GM18526 (cell line): Measurements from ENCODE around the gene SYNJ2.

Experiments used
- POLR2A ChIP-seq: IDR thresholded peaks from 3 replicates; pipeline ENCODE4 v1.6.1; 2011; ENCODE audit not compliant: insufficient read length; ENCODE audit errors: extremely low read depth

Gene SYNJ2

GRCh38 chr6:158085261-158086053 is 103.8 kb downstream of the SYNJ2 start:
- TF ChIP-seq POLR2A: no peak

GRCh38 chr6:158086054-158086503 is 104.4 kb downstream of the SYNJ2 start:
- TF ChIP-seq POLR2A: no peak

- no peak for TF ChIP-seq POLR2A
Measured at GRCh38 chr6:158086504-158087223, 105.0 kb downstream of the SYNJ2 start.

- no peak for TF ChIP-seq POLR2A
Measured at GRCh38 chr6:158087224-158087867, 105.7 kb downstream of the SYNJ2 start.

- TF ChIP-seq POLR2A: no peak
Measured at GRCh38 chr6:158092806-158093205, 111.1 kb downstream of the SYNJ2 start.

- no peak for TF ChIP-seq POLR2A
Measured at GRCh38 chr6:158095031-158095430, 113.4 kb downstream of the SYNJ2 start.

- TF ChIP-seq POLR2A: no peak
Measured at GRCh38 chr6:158095671-158096070, 114.0 kb downstream of the SYNJ2 start.

GRCh38 chr6:158103228-158103627 is 121.6 kb downstream of the SYNJ2 start:
- no peak for TF ChIP-seq POLR2A

- TF ChIP-seq POLR2A: no peak
Measured at GRCh38 chr6:158104696-158105095, 123.0 kb downstream of the SYNJ2 start.

GRCh38 chr6:158109748-158110147 is 128.1 kb downstream of the SYNJ2 start:
- no peak for TF ChIP-seq POLR2A

- no peak for TF ChIP-seq POLR2A
Measured at GRCh38 chr6:158110986-158111385, 129.3 kb downstream of the SYNJ2 start.

GRCh38 chr6:158111987-158112386 is 130.3 kb downstream of the SYNJ2 start:
- no peak for TF ChIP-seq POLR2A

GRCh38 chr6:158113802-158114201 is 132.1 kb downstream of the SYNJ2 start:
- TF ChIP-seq POLR2A: no peak

- TF ChIP-seq POLR2A: no peak
Measured at GRCh38 chr6:158115102-158115501, 133.4 kb downstream of the SYNJ2 start.

- no peak for TF ChIP-seq POLR2A
Measured at GRCh38 chr6:158115508-158115907, 133.8 kb downstream of the SYNJ2 start.

GRCh38 chr6:158118886-158119285 is 137.2 kb downstream of the SYNJ2 start:
- no peak for TF ChIP-seq POLR2A
